Endothelial cell of umbilical vein (primary cell): ENCODE measurements around the gene EPS8L2. TPM values are rescaled to one million over a fixed set of nuclear protein-coding genes. Genes with fewer than 3 reads are reported as not detected.
A peak's percentile ranks its signal among the peaks of the same experiment; 100 is the strongest.

Experiments used
- BruUV-seq: library from RNA; stranded (reverse); fragments of 400-500 nt; replicated peaks from 2 replicates; lab custom pipeline; 2021; lab: Mats Ljungman, UMichigan
- CTCF ChIA-PET: fragments of 300-600, 350-600 bp; sonication (Branson Sonifier 250); formaldehyde crosslinking; loops from one replicate; lab custom pipeline; 2021; ENCODE audit warnings: antibody characterized with exemption, inconsistent platforms; lab: Charles Lee
- POLR2A ChIA-PET: fragments of 300-600, 350-600 bp; sonication (Branson Sonifier 250); formaldehyde crosslinking; loops from one replicate; lab custom pipeline; 2021; ENCODE audit warnings: antibody characterized with exemption, inconsistent platforms; lab: Charles Lee
- DNase-seq: peaks from one replicate; pipeline ENCODE4 v3.0.0-alpha.2; 2011; ENCODE audit warnings: low read depth, low spot score
- FAIRE-seq: peaks from 2 replicates; lab custom pipeline; 2011; peaks lifted over from hg19 to GRCh38; lab: Jason Lieb, UNC
- H2AFZ ChIP-seq: 2 replicates; pipeline ENCODE4 v1.6.0; 2012; ENCODE audit warnings: low read depth, low read length, control low read depth, inconsistent platforms
- H3K27ac ChIP-seq: 2 replicates; pipeline ENCODE4 v1.5.1; 2011; ENCODE audit warnings: low read depth, mild to moderate bottlenecking, control low read depth, low read length, moderate library complexity; ENCODE audit not compliant: insufficient read depth
- H3K27me3 ChIP-seq, 2 experiments: 2 replicates each; pipeline versions ENCODE4 v1.6.0 to v1.6.1; 2011; ENCODE audit warnings: low read length in 2 of 2, mixed read lengths in 1 of 2; ENCODE audit not compliant: control insufficient read depth in 2 of 2, insufficient read depth in 2 of 2
- H3K36me3 ChIP-seq, 2 experiments: 2 replicates in 1 of 2; 3 replicates in 1 of 2; pipeline ENCODE4 v1.5.1; 2011; ENCODE audit warnings: low read length in 2 of 2, mild to moderate bottlenecking in 1 of 2, moderate library complexity in 1 of 2; ENCODE audit not compliant: control insufficient read depth in 2 of 2, insufficient read depth in 2 of 2; ENCODE audit errors: extremely low read depth in 1 of 2
- H3K4me1 ChIP-seq: 3 replicates; pipeline ENCODE4 v1.5.1; 2011; ENCODE audit warnings: mild to moderate bottlenecking, low read length; ENCODE audit not compliant: control insufficient read depth, insufficient read depth; ENCODE audit errors: extremely low read depth
- H3K4me2 ChIP-seq: 2 replicates; pipeline ENCODE4 v1.6.1; 2011; ENCODE audit warnings: low read length, control low read depth, mixed read lengths; ENCODE audit not compliant: insufficient read depth
- H3K4me3 ChIP-seq, 3 experiments: fragments of 200-600 bp in 1 of 3; sonication (generic), shearing (Covaris generic) in 1 of 3; replicated peaks in 1 of 3; 2 replicates each; pipeline ENCODE4 v1.5.1; 2011 to 2016; ENCODE audit warnings: control low read depth in 3 of 3, low read length in 3 of 3, mild to moderate bottlenecking in 2 of 3, inconsistent platforms in 1 of 3, low read depth in 1 of 3, moderate library complexity in 1 of 3; ENCODE audit not compliant: insufficient read depth in 1 of 3
- H3K79me2 ChIP-seq: 2 replicates; pipeline ENCODE4 v1.6.0; 2012; ENCODE audit warnings: low read length, inconsistent platforms; ENCODE audit not compliant: control insufficient read depth, insufficient read depth
- H3K9ac ChIP-seq: replicated peaks from 2 replicates; pipeline ENCODE3; 2011; ENCODE audit warnings: low read length, control low read depth; ENCODE audit not compliant: insufficient read depth; ENCODE audit errors: extremely low read depth
- H3K9me1 ChIP-seq: replicated peaks from 3 replicates; pipeline ENCODE4 v1.6.0; 2011; ENCODE audit warnings: mild to moderate bottlenecking, low read length; ENCODE audit not compliant: control insufficient read depth, insufficient read depth; ENCODE audit errors: extremely low read depth
- H3K9me3 ChIP-seq: replicated peaks from 2 replicates; pipeline ENCODE4 v1.5.1; 2012; ENCODE audit warnings: low read length, inconsistent platforms; ENCODE audit not compliant: control insufficient read depth, insufficient read depth
- H4K20me1 ChIP-seq: replicated peaks from 2 replicates; pipeline ENCODE3; 2011; ENCODE audit warnings: mild to moderate bottlenecking, low read length; ENCODE audit not compliant: control insufficient read depth, insufficient read depth; ENCODE audit errors: extremely low read depth
- EZH2 ChIP-seq: IDR thresholded peaks from 2 replicates; pipeline ENCODE4 v1.6.1; 2012; ENCODE audit warnings: borderline replicate concordance, low read depth, mild to moderate bottlenecking, moderate library complexity, low read length, inconsistent platforms; ENCODE audit not compliant: severe bottlenecking
- FOS ChIP-seq: IDR thresholded peaks from 2 replicates; pipeline ENCODE4 v1.6.1; 2011; ENCODE audit warnings: mild to moderate bottlenecking, low read length, moderate library complexity, borderline replicate concordance; ENCODE audit not compliant: insufficient read depth
- GATA2 ChIP-seq: IDR thresholded peaks from 2 replicates; pipeline ENCODE4 v1.7.0; 2011; ENCODE audit warnings: low read depth, mild to moderate bottlenecking, moderate library complexity, mixed read lengths, low read length; ENCODE audit not compliant: insufficient read length, insufficient read depth
- JUN ChIP-seq: IDR thresholded peaks from 2 replicates; pipeline ENCODE4 v1.6.1; 2011; ENCODE audit warnings: borderline replicate concordance, low read depth; ENCODE audit not compliant: insufficient read length, insufficient read depth
- MYC ChIP-seq: IDR thresholded peaks from one replicate; pipeline ENCODE4 v1.6.1; 2011; ENCODE audit warnings: mild to moderate bottlenecking, low read depth, low read length
- POLR2A ChIP-seq: IDR thresholded peaks from 2 replicates; pipeline ENCODE4 v1.6.1; 2012; ENCODE audit warnings: low read depth, mild to moderate bottlenecking, control low read depth, low read length
- POLR2AphosphoS5 ChIP-seq: IDR thresholded peaks from 2 replicates; pipeline ENCODE4 v1.6.1; 2012; ENCODE audit warnings: low read depth, mild to moderate bottlenecking, control low read depth, low read length, moderate library complexity; ENCODE audit not compliant: insufficient read depth
- dilution Hi-C: fragments of 300-500 bp; cut with MboI; formaldehyde crosslinking; loops from one replicate; pipeline ENCODE4 v1.15.0; 2019; ENCODE audit warnings: low sequenced_read_pairs; ENCODE audit not compliant: extremely low pct_ligation_motif_present
- intact Hi-C: fragments of 100-400 bp; cut with micrococcal nuclease; formaldehyde crosslinking; loops from one replicate; pipeline ENCODE4 v1.10.0; 2022
- polyA plus RNA-seq, 4 experiments: library from polyadenylated mRNA; depleted of rRNA in 3 of 4; stranded (reverse) in 3 of 4; unstranded in 1 of 4; fragments of >200 nt; gene quantifications; 2 replicates each; pipeline versions ENCODE4 v1.2.1 to v1.2.3, GENCODE V29; 2011 to 2012; ENCODE audit warnings: missing spikeins in 1 of 4
- total RNA-seq: library from RNA; stranded (reverse); gene quantifications from 2 replicates; pipeline ENCODE4 v1.2.3, GENCODE V29; 2021
- TF ChIP-seq, protein P1 (sequence below), 2 donors: IDR thresholded peaks; 1 replicate in 1 of 2; 2 replicates in 1 of 2; pipeline ENCODE4 v1.5.1; 2011; ENCODE audit warnings: low read length in 2 of 2, mild to moderate bottlenecking in 2 of 2, moderate library complexity in 2 of 2, control low read depth in 1 of 2, inconsistent platforms in 1 of 2, low read depth in 1 of 2; ENCODE audit not compliant: insufficient read depth in 1 of 2; ENCODE audit errors: extremely low read depth in 1 of 2
- TF ChIP-seq, protein P2 (sequence below): IDR thresholded peaks from 2 replicates; pipeline ENCODE4 v1.6.1; 2011; ENCODE audit not compliant: insufficient read depth, insufficient read length

Gene EPS8L2
- total and polyA plus RNA-seq, 2 donors (not counting 3 experiments of a cell fraction or from before 2014, with no cell fraction given) = 5.2 to 12.5 TPM

DNA sequence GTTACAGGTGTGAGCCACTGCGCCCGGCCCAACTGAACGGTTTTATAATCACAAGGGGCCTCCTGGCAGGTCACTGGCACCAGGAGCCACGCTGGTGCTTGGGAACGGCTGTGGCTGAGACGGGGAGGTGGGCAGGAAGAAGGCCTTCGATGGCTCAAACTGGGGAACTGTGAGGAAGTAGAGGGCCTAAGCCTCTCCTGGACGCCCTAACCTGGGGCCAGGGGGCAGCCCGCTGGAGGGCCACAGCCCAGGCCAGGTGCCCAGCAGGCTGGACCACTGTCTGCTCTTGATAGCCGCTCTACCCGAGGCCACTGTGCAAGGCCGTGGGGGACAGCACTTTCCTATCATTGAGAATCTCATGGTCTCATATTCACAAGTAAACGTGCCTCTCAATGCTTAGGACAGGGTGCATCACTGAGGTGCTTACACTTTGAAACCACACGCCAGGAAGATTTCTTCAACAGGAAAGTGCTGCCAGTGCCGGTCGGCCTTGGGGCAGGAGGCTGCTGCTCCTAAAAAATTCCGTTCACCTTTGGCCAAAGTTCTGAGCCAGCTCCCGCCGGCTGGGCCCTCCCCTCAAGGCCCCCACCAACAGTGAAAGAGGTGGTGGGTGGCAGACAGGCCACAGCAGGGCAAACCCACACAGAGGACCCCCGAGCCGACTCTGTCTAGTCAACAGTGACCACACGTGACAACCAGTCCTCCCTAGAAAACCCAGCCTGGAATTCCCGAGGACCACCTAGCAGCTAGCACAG, 64.0 kb downstream of the EPS8L2 start:
- H3K79me2 ChIP-seq = peaks cover 34% of the 10 kb centered on the region
- peaks cover 4% of the 10 kb centered on the region for H3K4me1 ChIP-seq
- no peaks in the 10 kb centered on the region for H3K27me3 ChIP-seq
- H3K9ac ChIP-seq = no peak overlapping the region
- intact Hi-C loops = no loop called here
- H3K4me3 ChIP-seq = no peak overlapping the region
- no peaks in the 10 kb centered on the region for H3K9me1 ChIP-seq
- POLR2A ChIA-PET = no interaction called here
- TF ChIP-seq JUN (no peak), EZH2 (no peak), POLR2AphosphoS5 (no peak), FOS (no peak), GATA2 (no peak), POLR2A (no peak), MYC (no peak)
- TF ChIP-seq, protein P1, sequence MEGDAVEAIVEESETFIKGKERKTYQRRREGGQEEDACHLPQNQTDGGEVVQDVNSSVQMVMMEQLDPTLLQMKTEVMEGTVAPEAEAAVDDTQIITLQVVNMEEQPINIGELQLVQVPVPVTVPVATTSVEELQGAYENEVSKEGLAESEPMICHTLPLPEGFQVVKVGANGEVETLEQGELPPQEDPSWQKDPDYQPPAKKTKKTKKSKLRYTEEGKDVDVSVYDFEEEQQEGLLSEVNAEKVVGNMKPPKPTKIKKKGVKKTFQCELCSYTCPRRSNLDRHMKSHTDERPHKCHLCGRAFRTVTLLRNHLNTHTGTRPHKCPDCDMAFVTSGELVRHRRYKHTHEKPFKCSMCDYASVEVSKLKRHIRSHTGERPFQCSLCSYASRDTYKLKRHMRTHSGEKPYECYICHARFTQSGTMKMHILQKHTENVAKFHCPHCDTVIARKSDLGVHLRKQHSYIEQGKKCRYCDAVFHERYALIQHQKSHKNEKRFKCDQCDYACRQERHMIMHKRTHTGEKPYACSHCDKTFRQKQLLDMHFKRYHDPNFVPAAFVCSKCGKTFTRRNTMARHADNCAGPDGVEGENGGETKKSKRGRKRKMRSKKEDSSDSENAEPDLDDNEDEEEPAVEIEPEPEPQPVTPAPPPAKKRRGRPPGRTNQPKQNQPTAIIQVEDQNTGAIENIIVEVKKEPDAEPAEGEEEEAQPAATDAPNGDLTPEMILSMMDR (IDR thresholded peaks at IDR 0.05; ENCODE audit: extremely low read depth in 1 of 2, insufficient read depth in 1 of 2, low read depth in 1 of 2, low read length in 2 of 2) = no peak
- TF ChIP-seq, protein P2, sequence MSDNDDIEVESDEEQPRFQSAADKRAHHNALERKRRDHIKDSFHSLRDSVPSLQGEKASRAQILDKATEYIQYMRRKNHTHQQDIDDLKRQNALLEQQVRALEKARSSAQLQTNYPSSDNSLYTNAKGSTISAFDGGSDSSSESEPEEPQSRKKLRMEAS = no peak
- no peak overlapping the region for H3K27ac ChIP-seq
- DNase-seq (no peak), FAIRE-seq (no peak)
- H3K9me3 ChIP-seq = no peaks in the 10 kb centered on the region
- dilution Hi-C loops = no loop called here
- CTCF ChIA-PET = no interaction called here
- no peak overlapping the region for H2AFZ ChIP-seq
- no peaks in the 10 kb centered on the region for H4K20me1 ChIP-seq
- H3K36me3 ChIP-seq = peaks cover 17 to 42% of the 10 kb centered on the region in 2 experiments
- H3K4me2 ChIP-seq = no peak overlapping the region
- BruUV-seq = TSS peak; percentile 7
